CD4-positive, alpha-beta T cell treated with Interleukin-10 for 1 hour (primary cell): Measurements from ENCODE around the gene GPRC5C.
"Not testable (repeated sequence)": the region's sequence is repeated elsewhere in the genome, so short reads cannot be mapped to it uniquely, and the experiment has no call there.

ENCODE experiments used
- DNase-seq: peaks from one replicate; pipeline ENCODE4 v3.0.0-alpha.2; 2020

The GPRC5C gene

DNA sequence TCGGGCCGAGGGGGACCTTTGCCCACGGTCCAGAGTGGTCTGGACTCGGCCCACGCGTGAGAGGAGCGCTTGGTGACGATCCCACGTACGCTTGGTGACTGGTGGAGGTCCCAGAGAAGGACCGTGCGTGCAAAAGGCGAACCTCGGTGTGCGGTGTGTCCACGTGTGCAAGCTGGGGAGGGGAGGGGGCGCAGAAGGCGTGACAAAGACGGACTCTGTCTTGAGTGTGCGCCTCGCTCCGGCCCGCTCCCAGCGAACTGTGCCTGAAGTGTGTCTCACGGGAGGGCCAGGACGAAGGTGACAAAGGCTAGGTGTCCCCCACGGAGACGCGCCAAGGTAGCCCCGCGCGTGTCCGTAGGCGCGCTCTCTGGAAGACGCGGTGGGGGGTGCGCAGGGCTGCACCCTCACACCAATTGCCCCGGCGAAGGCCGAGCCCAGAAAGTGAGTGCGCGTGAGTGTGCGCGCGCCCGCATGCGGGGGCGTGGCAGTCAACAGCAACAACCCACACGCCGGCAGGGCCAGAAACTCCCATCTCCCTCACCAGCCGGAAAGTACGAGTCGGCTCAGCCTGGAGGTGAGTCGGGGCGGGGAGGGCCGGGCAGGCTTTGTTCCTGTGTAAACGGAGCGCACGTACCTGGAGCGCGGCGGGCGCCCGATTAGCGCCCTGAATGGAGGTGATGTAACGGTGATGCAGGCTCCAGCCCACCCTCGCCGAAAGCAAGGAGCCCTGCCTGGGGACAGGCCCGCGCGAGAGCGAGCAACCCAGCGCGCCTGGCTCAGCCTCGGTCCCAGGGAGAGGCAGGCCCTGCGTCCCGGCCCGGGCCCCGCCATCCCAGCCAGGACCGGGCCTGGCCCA is at the start of gene GPRC5C:
TSS of gene GPRC5C (plus strand) at position 521 of the 856 bp plus-strand sequence. CDS start 7,689 bp downstream, outside the sequence.
- peak; percentile 49 for DNase-seq

- no peak for DNase-seq
Observed at GRCh38 chr17:74383141-74383540, 48.7 kb upstream of the GPRC5C start.

GRCh38 chr17:74385201-74385600 is 46.7 kb upstream of the GPRC5C start:
- no peak for DNase-seq

DNA sequence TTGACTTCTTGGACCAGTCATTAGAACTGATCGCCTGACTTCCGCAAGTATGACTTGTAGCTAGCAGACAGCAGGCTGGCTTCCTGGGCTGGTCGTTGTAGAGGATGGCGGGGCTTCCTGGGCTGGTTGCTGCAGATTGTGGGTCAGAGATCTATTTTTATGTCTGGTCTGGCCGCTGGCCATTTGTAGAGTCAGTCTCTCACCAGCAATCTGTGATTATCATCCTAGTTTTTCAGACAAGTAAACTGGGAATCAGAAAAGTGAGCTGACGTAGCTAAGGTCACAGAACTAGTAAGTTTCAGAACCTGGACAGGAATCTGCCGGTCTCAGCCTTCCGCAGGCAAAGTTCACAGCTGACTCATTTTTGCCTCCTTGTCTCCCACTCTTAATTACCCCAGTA is 45.5 kb upstream of the GPRC5C start:
- no peak for DNase-seq

- no peak for DNase-seq
Observed at GRCh38 chr17:74387365-74388218, 44.3 kb upstream of the GPRC5C start.

GRCh38 chr17:74389084-74389753 is 42.7 kb upstream of the GPRC5C start:
- DNase-seq = no peak

DNA sequence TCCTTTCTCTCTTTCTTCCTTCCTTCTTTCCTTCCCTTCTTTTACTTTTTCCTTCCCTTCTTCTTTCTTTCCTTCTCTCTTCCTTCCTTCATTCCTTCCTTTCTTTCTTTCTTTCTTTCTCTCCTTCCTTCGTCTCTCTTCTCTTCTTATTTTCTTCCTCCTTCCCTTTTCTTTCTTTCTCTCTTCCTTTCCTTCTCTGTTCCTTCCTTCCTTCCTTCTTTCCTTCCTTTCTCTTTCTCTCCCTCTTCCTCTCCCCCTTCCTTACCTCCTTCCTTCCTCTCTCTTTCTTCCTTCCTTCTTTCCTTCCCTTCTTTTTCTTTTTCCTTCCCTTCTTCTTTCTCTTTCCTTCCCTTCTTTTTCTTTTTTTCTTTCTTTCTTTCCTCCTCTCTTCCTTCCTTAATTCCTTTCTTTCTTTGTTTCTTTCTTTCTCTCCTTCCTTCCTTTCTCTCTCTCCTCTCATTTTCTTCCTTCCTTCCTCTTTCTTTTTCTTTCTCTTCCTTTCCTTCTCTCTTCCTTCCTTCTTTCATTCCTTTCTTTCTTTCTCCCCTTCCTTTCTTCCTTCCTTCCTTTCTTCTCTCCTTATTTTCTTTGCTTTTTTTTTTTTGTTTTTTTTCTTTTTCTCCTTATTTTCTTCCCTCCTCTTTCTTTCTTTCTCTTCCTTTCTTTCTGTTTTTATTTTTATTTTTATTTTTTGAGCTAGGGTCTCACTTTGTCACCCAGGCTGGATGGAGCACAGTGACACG is 41.8 kb upstream of the GPRC5C start:
- DNase-seq = no peak

- DNase-seq = no peak
Observed at GRCh38 chr17:74390680-74391653, 40.9 kb upstream of the GPRC5C start.

GRCh38 chr17:74391771-74392170 is 40.1 kb upstream of the GPRC5C start:
- DNase-seq = no peak

GRCh38 chr17:74392848-74393247 is 39.0 kb upstream of the GPRC5C start:
- no peak for DNase-seq

DNA sequence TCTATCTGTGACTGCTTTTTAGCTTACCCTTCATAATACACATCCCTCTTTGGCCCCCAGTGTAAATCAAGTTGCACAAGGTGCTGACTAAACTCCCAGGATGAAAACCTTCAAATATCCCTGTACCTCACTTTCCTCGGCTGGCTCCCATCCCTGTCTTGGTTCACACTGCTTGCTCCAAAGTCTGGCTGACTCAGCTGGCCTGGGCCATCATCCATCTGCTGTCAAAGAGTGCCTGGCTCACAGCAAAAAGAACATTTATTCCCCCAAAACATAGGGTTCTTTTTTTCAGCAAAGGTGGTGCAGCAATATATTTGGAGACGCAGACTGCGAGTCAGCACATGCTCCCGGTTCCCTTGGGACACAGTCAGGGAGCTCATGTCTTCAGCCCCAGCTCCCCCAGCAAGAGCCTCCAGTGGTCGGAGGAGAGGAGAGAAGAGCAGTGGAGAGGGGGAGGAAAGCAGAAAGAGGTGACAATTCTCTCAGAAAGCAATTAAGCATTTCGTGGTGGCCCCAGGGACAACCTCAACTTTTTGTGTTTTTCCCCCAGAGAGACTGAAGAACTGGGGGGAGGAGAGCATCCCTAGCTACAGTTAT is 38.4 kb upstream of the GPRC5C start:
- no peak for DNase-seq

DNA sequence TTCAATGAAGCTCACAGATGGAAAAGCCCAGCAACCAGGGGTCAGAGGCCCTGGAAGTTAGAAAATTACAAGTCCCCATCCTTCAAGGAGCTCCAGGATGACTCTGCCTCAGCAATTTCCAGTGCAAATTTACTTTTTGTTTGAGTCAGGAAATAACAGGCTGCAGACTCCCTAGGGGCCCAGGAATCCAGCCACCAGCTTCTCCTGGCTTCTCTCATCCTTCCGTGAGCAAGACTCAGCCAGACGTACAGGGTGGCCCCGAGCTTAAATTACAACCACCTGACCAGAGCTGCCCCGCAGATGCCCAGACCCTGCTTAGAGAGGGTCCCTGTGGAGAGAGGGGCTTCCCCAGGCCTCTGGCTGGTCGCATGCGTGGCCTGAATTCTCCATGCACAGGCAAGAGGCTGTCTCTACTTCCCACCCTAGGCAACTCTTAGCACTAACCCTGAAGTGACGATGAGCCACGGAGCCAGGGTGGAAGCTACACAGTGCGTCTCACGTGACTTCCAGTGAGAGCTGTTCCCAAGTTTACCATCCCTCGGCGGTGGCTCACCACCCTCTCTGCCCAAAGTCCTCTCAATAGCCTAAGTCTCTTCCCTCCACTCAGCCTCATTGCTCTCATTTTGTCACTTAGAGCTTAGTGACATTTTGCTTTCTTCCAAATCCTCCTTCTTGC is 37.5 kb upstream of the GPRC5C start:
- DNase-seq = no peak

DNA sequence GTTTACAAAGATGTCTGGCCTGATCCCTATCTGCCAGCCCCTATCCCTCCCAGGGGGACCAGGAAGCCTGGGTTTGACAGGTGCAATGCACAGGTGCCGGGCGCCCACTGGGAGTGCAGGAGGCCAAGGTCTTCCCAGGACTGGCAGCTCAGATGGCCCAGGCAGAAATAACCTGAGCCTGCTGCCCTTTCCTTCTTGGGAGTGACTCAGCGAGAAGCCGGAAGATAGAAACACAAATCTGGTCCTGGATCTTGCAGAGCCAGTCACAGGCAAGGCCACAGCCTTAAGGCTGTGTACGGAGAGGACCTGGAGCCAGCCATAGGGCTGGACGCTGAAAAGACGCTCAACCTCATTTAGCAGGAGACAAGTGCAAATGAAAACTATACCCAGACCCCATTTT is 36.9 kb upstream of the GPRC5C start:
- no peak for DNase-seq

DNA sequence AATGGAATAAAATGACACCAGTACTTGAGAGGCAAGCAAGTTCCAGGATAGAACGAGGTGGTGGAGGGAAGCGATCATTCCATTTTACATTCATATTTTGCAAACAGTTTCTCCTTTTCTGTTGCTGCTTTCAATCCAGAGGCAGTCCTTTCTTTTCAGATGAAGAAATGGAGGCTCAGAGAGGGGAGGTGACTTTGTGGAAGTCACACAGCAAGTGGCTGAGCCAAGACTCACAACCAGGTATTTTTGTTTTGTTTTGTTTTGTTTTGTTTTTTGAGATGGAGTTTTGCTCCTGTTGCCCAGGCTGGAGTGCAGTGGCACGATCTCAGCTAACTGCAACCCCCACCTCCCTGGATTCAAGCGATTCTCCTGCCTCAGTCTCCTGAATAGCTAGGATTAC is 35.3 kb upstream of the GPRC5C start:
- no peak for DNase-seq

GRCh38 chr17:74402048-74402447 is 29.8 kb upstream of the GPRC5C start:
- DNase-seq = no peak

DNA sequence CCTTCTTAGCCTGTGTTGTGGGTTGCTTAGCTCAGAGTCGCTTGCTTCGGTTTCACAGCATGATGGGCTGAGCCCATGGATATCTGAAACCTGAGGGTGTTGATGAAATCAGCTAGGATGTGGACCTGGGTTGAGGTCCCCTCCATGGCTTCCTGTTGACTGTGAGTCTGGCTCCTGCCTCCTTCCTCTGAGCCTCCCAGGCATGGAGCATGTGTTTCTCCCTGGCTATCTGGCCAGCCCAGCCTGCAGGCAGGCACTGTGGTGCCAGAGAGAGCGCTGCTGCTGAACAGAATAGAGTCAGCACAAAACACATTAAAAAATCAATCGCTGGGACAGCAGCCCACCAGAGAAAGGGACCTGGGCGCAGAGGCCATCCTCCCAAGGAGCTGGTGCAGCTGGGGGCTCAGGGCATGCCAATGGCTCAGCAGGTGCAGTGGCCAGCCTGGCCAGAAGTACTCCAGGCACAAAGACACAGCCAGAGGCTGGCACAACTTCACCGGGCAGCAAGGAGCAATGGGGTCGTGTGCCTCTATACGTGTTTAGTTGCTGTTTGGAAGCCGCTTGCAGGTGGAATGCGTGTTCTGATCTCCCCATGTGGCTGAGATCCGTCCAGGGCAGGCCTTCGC is 28.3 kb upstream of the GPRC5C start:
- no peak for DNase-seq

GRCh38 chr17:74404218-74404617 is 27.7 kb upstream of the GPRC5C start:
- no peak for DNase-seq

GRCh38 chr17:74404789-74405188 is 27.1 kb upstream of the GPRC5C start:
- DNase-seq = no peak

GRCh38 chr17:74405311-74405710 is 26.6 kb upstream of the GPRC5C start:
- not testable (repeated sequence) for DNase-seq

GRCh38 chr17:74407384-74407783 is 24.5 kb upstream of the GPRC5C start:
- no peak for DNase-seq
